HT1080 (cell line): ENCODE results near the gene POC1B. TPM values are rescaled to one million over a fixed set of nuclear protein-coding genes. Genes with fewer than 3 reads are reported as not detected.

Experiments
- DNase-seq: peaks from one replicate; pipeline ENCODE4 v3.0.0-alpha.2; 2015; ENCODE audit warnings: low read depth
- total RNA-seq: library from RNA; depleted of rRNA; stranded (reverse); fragments of >200 nt; shearing (Covaris generic); gene quantifications from 2 replicates; pipeline ENCODE4 v1.2.3, GENCODE V29; 2014

Gene POC1B
- total RNA-seq, 1 experiment from 2014 or later, result 19.3 TPM

- DNase-seq, result no peak
Observed at GRCh38 chr12:89539426-89540223, 13.8 kb upstream of the POC1B start.

DNA sequence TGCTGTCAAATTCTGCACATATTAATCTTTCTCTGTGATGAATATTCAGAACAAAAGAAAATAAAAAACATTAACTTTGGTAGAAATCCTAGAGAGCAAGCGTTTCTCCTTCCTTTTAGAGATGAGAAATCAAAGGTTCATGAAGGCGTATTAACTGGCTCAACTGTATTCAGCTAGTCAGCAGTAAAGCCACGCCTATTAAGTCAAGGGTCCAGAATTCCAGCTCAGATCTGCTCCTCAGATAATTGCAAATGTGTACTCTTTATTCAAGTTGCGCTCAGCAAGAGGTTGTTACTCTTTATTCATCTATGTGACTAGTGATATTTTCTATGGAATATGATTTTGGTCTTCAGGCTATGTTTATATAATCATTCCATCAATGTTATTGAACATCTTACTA lies 13.1 kb upstream of the POC1B start:
- DNase-seq, result no peak

GRCh38 chr12:89537389-89537788 lies 11.5 kb upstream of the POC1B start:
- DNase-seq, result no peak

DNA sequence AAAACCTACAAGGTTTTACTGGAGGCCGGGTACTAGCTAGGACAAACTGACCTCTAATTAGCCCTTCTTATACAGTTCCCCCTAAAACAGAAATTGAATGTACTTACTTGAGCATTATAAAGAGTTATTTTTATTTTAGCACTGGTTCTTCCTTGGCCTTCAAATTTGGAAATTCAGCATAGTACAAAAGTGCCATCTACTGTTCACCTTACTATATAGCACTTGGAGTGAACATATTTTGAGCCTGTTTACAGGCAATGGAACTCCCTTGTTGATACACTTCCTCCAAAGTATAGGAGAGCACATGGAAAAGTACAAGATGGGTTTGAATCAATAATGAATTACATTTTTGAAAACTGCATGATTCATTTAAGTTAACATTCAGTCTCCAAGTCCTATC lies 3.9 kb upstream of the POC1B start:
- DNase-seq, result peak; percentile 56

DNA sequence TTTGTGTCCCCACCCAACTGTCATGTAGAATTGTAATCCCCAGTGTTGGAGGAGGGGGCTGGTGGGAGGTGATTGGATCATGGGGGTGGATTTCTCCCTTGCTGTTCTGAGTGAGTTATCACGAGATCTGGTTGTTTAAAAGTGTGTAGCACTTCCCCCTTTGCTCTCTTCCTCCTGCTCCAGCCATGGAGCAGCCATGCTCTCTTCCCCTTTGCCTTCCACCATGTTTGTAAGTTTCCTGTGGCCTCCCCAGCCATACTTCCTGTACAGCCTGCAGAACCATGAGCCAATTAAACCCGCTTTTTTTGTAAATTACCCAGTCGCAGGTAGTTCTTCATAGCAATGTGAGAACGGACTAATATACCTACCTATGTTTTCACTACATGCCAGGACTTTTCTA lies 2.6 kb upstream of the POC1B start:
- no peak for DNase-seq

DNA sequence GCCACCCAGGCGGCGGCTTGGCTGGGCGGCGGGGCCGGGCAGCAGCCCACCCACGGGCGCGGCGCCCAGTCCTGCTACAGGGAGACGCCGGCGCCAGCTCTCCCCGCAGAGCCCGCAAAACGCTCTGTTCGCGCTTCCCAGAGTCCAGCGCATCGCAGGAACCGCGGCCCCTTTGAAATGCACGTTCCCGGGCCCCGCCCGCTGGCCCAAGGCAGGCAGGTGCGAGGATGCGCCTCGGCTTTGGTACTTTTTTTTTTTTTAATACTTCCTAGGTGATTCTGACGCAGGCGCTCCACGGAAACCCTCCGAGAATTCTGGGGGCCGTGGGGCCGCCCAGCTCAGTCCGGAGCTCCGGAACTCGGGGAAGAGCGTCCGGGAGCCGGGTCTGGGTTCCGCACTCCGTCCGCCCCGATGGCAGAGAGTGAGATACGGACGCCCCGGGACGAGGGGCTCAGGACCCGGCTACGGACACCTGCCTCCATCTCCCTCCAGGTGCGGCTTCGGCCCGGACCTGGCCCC lies 483 bp downstream of the POC1B start:
- peak; percentile 42 for DNase-seq

DNA sequence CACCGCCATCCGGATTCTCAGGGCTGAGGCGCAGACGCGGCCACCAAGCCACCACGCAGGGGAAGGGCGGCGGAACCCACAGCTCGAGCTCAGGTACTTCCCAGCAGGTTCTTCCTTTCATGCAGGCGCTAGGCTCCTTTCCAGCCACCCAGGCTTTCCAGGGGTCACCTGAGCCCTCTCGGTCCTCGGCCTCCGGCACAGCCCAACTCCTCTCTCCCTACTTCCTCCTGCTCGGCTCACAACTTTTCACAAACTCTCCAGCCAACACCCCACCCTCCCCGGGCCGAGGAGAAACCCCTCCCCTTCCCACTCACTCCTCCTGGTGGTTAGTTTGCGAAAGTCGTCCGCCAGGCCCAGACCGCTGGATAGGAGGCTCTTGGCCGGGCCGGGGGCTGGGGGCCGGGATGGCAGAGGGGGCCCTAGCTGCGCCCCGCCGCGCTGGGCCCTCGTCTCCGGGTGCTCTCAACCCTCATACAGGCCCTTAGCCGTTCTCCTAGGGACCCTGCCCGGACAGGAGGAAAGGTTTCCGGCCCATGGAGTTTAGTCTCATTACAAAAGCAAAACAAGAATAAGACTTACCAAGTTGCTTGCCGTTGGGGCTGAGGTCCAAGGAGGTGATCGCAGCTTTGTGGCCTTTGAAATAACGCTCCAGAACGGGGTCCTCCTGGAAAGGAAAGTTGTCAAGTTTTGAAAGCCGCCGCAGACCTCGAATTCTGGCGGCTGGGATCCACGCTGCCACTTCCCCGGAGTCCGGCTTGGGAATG lies 1.1 kb downstream of the POC1B start, which contains the start of gene GALNT4:
Gene GALNT4, minus strand, starts transcription at position 256 of the 764 bp plus-strand sequence. Its CDS starts 247 bp downstream, at position 9.
- peak; percentile 74 for DNase-seq

DNA sequence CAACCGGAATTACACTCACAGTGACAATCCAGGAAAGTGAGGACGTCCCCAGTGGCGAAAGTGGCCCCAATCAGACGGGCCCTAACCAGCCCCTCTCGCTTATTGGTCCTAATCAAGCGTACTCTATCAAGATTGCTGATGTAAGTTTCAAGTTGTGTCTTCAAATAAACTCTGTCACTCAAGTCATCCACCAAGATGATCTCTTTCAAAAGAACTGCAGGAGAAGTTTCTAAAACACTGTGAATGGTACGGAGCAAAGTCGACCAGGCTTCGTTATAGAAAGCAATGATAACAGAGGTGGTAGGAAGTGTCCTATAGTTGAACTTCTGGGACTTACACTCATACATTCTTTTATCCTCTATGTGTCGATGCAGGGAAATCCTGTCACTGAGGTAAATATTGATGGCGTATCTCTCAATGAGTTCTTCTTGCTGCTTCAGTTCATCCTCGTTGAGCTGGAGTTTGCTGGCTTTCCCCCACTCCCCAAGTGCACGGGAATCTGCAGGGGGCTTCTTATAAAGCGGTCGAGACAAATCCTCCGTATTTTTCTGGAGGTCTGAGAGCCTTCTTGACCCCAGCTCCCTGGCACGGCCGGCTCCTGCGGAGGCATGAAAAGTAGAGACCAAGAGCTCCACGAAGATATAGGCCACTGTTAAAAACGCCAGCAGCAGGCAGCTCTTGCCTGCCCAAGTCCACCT lies 1.9 kb downstream of the POC1B start:
- DNase-seq, result no peak

- DNase-seq, result no peak
Observed at GRCh38 chr12:89523393-89523792, 2.5 kb downstream of the POC1B start.

DNA sequence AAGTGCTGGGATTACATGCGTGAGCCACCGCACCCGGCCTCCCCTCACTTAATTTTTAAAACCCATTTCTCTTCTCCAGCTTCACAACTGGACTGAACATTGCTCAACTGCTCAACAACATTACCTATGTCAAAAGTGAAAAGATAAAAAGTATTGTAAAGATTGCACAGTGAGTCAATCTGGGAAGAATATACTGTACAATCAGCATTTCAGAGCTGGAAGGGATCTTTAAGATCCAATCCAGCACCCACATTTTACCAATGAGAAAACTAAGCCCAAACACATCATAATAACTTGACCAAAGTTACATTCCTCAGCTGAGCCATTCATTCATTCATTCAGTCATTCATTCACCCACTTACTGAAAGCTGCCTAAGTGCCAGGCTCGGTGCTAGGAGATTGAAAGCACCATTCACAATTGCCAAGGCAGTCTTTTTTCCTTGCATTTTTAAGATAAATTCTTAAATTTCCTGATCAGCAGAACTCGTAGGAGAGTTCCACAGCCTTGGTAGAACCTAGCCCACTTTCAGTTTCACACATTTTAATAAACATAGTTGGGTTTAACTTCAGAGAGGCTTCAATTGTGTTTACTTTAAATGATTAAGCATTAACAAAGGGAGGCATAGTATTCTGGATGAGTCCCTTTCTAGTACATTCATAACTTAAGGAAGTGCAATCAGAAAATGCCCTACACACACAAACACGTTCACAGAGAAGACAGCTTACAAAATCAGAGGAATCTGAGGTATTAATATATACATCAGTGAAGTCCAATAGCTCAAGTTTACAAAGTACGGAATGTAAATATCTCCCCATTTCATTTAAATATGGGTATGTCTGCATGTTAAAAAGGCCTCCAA lies 4.3 kb downstream of the POC1B start:
- no peak for DNase-seq

GRCh38 chr12:89517720-89518119 lies 8.1 kb downstream of the POC1B start:
- DNase-seq, result no peak

GRCh38 chr12:89516633-89517032 lies 9.2 kb downstream of the POC1B start:
- no peak for DNase-seq

DNA sequence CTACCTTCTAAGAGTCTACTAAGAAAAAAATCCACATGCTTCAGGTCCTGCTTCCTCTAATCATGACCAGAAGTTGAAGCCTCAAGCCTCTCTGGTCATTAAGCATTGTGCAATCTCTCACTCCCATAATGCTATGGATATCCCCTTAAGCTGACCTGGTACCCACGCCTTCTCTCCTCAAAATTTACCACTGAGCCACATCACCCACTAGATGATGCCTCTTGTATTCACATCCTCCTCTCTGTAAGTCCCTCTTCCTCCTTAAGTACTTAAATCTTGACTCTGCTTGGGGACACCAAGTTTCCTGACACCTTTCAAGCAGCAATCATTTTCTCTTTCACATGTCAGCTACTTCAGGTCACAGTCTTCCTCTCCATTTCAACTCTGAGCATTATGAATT lies 11.1 kb downstream of the POC1B start:
- no peak for DNase-seq

GRCh38 chr12:89513544-89513943 lies 12.3 kb downstream of the POC1B start:
- no peak for DNase-seq

GRCh38 chr12:89507015-89507824 lies 18.6 kb downstream of the POC1B start:
- DNase-seq, result no peak

- no peak for DNase-seq
Observed at GRCh38 chr12:89506050-89506449, 19.8 kb downstream of the POC1B start.

- DNase-seq, result no peak
Observed at GRCh38 chr12:89504560-89505346, 21.1 kb downstream of the POC1B start.

GRCh38 chr12:89501793-89502192 lies 24.1 kb downstream of the POC1B start:
- no peak for DNase-seq

GRCh38 chr12:89499857-89500256 lies 26.0 kb downstream of the POC1B start:
- no peak for DNase-seq
